NCI-H748 treated with DMSO at 0.1 percent for 48 hours (cell line): ENCODE results near the gene PLPP3.
"Not testable (repeated sequence)": the region's sequence is repeated elsewhere in the genome, so short reads cannot be mapped to it uniquely, and the experiment has no call there.

Experiments
- DNase-seq: peaks from one replicate; lab custom pipeline; 2025; lab: John Stamatoyannopoulos, UW

The PLPP3 gene

GRCh38 chr1:56578963-56579875 lies at the start of gene PLPP3:
Gene PLPP3 (minus strand): TSS chr1:56579563. CDS start chr1:56579016, 547 bp downstream.
- DNase-seq: peak; percentile 47

GRCh38 chr1:56627636-56628039 lies 48.3 kb upstream of the PLPP3 start:
- no peak for DNase-seq

GRCh38 chr1:56627019-56627635 lies 47.8 kb upstream of the PLPP3 start:
- no peak for DNase-seq

GRCh38 chr1:56626546-56626945 lies 47.2 kb upstream of the PLPP3 start:
- no peak for DNase-seq

GRCh38 chr1:56625819-56626440 lies 46.6 kb upstream of the PLPP3 start:
- no peak for DNase-seq

- DNase-seq: peak; percentile 4
These were observed 37.8 kb upstream of the PLPP3 start for GRCh38 chr1:56617141-56617540.

GRCh38 chr1:56610770-56611169 lies 31.4 kb upstream of the PLPP3 start:
- DNase-seq: not testable (repeated sequence)

- DNase-seq: not testable (repeated sequence)
These were observed 30.7 kb upstream of the PLPP3 start for GRCh38 chr1:56610097-56610496.

- DNase-seq: not testable (repeated sequence)
These were observed 16.2 kb upstream of the PLPP3 start for GRCh38 chr1:56595397-56596191.

- DNase-seq: no peak
These were observed 12.5 kb upstream of the PLPP3 start for GRCh38 chr1:56591909-56592308.

GRCh38 chr1:56590520-56591011 lies 11.2 kb upstream of the PLPP3 start:
- DNase-seq: no peak

- no peak for DNase-seq
These were observed 10.0 kb upstream of the PLPP3 start for GRCh38 chr1:56589369-56589768.

- no peak for DNase-seq
These were observed 7.1 kb upstream of the PLPP3 start for GRCh38 chr1:56586502-56586901.

- no peak for DNase-seq
These were observed 6.6 kb upstream of the PLPP3 start for GRCh38 chr1:56585985-56586384.

- DNase-seq: peak; percentile 50
These were observed 5.7 kb upstream of the PLPP3 start for GRCh38 chr1:56584910-56585528.

- no peak for DNase-seq
These were observed 4.7 kb upstream of the PLPP3 start for GRCh38 chr1:56583957-56584468.

GRCh38 chr1:56580771-56581170 lies 1.4 kb upstream of the PLPP3 start:
- DNase-seq: no peak

GRCh38 chr1:56578138-56578962 lies 1.0 kb downstream of the PLPP3 start:
- DNase-seq: peak; percentile 39

GRCh38 chr1:56577406-56578137 lies 1.8 kb downstream of the PLPP3 start:
- DNase-seq: no peak
